HG03354 (cell line): ENCODE results near the gene ZNF419.
"Not testable (repeated sequence)": the region's sequence is repeated elsewhere in the genome, so short reads cannot be mapped to it uniquely, and the experiment has no call there.

ENCODE experiments used
- ATAC-seq: cut with Tn5 transposase; IDR thresholded peaks from one replicate; pipeline ENCODE4 v1.9.1; 2021; ENCODE audit warnings: mild to moderate bottlenecking; ENCODE audit not compliant: unreplicated experiment, poor library complexity, severe bottlenecking

ZNF419 gene

DNA sequence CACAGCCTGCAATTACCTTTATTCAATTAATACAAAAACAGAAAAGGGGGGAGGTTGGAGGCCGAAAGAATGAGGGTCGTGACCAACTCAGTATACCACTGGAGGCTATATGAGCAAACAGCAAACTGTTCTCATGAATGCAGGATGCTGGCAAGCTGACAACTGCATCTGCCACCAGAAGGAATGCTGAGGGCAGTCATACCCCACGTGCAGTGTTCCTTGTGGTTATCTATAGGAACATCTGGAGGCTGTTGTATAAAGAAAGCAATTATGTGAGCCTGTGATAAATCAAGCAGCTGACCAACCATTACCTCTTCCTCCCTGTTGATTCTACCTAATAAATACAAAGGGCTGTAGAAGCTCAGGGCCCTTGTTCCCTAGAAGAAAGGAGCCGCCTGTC, 30.5 kb downstream of the ZNF419 start:
- not testable (repeated sequence) for ATAC-seq

DNA sequence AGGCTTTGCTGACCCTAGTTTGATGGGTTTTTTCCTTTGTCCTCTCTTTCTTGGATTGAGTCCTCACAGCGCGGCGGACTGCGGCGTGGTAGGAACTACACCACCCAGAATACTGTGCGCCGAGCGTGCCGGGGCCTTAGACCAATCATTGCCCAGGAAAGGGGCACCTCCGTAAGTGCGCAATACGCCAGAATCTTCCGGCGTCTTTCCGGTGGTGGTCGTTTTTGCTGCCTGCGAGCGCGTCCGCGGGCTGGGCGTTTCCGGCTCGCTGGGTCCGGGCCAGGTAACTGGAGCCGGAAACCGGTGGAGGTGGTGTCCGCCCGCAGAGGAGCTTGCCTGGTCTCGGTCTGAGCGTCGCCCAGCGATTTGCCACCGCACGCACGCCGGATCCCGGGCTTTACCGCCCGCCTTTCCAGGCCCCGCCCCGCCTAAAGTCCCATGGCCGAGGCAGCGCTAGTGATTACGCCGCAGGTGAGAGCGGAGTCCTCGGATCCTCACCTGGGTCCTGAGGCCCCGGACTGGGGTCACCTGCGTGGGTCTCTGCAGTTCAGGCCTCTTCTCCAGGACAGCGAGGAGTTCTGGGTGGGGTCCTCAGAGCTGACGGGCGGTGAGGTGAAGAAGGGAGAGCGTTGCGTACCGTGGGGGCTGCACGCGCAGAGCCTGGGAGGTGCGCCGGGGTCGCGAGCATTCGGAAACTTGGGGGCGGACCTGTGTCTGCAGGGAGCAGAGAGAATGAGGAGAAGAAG, 39.8 kb downstream of the ZNF419 start, which contains the start of gene ZNF549:
TSS of gene ZNF549 (plus strand) at position 221 of the 746 bp plus-strand sequence. CDS start at position 439, 218 bp downstream.
- ATAC-seq: peak; percentile 99

DNA sequence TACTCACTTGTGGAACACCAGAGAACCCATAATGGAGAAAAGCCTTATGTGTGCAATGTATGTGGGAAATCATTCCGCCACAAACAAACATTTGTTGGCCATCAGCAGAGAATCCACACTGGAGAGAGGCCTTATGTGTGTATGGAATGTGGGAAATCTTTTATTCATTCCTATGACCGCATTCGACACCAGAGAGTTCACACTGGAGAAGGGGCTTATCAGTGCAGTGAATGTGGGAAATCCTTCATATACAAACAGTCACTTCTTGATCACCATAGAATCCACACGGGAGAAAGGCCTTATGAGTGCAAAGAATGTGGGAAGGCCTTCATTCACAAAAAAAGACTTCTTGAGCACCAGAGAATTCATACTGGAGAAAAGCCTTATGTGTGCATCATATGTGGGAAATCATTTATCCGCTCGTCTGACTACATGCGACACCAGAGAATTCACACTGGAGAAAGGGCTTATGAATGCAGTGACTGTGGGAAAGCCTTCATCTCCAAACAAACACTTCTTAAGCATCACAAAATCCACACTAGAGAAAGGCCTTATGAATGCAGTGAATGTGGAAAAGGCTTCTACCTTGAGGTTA, 50.5 kb downstream of the ZNF419 start:
- ATAC-seq: no peak
